T47D (cell line): ENCODE results near the gene FNDC3B.
"Not testable (repeated sequence)": the region's sequence is repeated elsewhere in the genome, so short reads cannot be mapped to it uniquely, and the experiment has no call there.

Experiments used
- DNase-seq, 2 experiments: peaks; one replicate each; pipeline versions ENCODE4 v3.0.0 to v3.0.0-alpha.2; 2011 to 2012; ENCODE audit warnings: low read depth in 1 of 2, low spot score in 1 of 2
- JUND ChIP-seq: IDR thresholded peaks from 2 replicates; pipeline ENCODE4 v1.6.1; 2012; ENCODE audit warnings: low read depth
- in situ Hi-C: cut with HindIII; loops from 2 replicates; pipeline ENCODE4 v1.10.0; 2016; ENCODE audit warnings: low sequenced_read_pairs, low pct_unique_long_range_greater_than_20kb

FNDC3B gene

DNA sequence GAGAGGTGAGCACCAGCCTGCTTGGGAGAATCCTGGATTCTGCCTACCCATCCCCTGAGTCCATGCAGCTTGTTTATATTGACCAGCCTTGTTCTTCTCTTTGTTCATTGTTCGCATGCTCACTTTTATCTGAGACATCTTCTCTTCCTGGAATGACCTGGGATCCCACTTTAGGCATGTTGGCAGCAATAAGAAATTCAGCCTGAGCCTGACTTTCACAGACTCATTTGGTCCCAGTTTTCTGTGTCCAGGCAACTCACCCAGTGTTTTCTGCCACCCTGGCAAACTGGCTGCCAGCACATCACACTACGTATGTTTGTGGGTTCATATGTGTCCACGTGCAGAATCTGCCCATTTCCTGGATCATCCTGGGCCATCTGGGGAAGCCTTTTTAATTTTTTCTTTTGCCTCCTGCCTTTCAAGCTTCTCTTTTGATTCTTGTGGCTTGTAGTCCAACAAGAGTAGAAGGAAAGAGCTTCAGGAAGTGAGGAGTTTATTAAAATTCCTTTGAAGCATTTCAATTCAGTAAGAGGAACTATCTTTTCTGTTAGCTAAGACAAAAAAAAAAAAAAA lies 199.9 kb downstream of the FNDC3B start:
- peak in 1 of 2 experiments; percentile 29 for DNase-seq
- in situ Hi-C loops: no loop called here
- TF ChIP-seq JUND: no peak

DNA sequence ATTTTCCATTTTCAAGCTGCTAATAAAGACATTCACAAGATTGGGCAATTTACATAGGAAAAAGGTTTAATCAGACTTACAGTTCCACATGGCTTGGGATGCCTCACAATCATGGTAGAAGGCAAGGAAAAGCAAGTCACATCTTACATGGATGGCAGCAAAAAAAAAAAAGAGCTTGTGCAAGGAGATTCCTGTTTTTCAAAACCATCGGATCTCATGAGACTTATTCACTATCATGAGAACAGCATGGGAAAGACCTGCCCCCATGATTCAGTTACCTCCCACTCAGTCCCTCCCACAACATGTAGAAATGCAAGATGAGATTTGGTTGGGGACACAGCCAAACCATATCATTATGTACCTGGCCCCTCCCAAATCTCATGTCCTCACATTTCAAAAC lies 202.0 kb downstream of the FNDC3B start:
- in situ Hi-C loops: no loop called here
- DNase-seq: no peak
- no peak for TF ChIP-seq JUND

DNA sequence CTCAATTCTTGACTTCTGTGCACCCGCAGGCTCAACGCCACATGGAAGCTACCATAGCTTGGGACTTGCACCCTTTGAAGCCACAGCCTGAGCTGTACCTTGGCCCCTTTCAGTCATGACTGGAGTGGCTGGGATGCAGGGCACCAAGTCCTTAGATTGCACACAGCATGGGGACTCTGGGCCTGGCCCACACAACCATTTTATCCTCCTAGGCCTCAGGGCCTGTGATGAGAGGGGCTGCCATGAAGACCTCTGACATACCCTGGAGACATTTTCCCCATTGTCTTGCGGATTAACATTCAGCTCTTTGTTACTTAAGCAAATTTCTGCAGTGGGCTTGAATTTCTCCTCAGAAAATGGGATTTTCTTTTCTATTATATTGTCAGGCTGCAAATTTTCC lies 203.1 kb downstream of the FNDC3B start:
- DNase-seq, in situ Hi-C loops: not testable (repeated sequence)

DNA sequence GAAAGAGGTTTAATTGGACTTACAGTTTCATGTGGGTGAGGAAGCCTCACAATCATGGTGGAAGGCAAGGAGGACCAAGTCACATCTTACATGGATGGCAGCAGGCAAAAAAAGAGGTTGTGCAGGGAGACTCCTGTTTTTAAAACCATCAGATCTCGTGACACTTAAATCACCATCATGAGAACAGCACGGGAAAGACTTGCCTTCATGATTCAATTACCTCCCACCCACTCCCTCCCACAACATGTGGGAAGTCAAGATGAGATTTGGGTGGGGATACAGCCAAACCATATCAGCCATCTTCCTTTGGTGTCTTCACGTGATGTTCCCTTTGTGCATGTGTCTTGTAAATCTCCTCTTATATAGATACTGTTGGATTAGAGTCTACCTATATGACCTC lies 204.0 kb downstream of the FNDC3B start:
- DNase-seq, in situ Hi-C loops: not testable (repeated sequence)

DNA sequence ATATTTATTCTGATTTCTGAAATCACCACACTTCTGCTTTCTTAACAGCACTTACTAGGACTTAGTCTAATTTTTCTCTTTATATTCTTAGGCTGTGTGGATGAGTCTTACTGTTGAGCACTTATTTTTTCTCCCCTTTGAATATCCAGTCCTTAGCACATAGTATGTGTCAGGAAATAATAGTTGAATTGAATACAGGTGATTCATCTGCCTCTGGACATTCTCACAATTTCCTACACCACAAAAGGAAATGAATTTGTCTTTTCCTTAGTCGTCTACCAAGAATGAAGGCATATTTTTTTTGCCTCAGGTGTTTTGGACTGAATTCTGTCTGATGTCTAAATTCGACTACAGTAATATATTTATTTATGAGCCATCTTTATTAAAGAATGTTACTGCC lies 204.6 kb downstream of the FNDC3B start:
- peak in 1 of 2 experiments; percentile 20 for DNase-seq
- no peak for TF ChIP-seq JUND
- in situ Hi-C loops: no loop called here

DNA sequence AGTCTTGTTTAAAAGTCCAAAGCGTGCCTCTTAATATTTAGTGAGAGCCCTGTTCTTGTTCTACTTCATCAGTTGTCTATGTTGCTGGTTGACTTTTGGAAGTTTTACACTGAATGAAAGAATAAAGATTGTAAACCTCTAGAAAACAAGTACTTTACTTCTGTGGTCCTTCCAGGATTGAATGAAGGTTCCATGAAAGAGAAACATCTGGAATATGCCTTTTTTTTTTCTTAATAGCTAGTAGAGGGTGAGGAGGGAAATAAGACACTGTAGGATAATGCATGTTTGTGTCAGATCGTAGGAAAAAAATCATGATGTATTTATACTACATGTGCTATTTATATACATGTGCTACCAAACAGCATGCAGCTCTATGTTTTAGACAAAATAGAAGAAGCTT lies 205.9 kb downstream of the FNDC3B start:
- TF ChIP-seq JUND: no peak
- DNase-seq: no peak
- in situ Hi-C loops: no loop called here

DNA sequence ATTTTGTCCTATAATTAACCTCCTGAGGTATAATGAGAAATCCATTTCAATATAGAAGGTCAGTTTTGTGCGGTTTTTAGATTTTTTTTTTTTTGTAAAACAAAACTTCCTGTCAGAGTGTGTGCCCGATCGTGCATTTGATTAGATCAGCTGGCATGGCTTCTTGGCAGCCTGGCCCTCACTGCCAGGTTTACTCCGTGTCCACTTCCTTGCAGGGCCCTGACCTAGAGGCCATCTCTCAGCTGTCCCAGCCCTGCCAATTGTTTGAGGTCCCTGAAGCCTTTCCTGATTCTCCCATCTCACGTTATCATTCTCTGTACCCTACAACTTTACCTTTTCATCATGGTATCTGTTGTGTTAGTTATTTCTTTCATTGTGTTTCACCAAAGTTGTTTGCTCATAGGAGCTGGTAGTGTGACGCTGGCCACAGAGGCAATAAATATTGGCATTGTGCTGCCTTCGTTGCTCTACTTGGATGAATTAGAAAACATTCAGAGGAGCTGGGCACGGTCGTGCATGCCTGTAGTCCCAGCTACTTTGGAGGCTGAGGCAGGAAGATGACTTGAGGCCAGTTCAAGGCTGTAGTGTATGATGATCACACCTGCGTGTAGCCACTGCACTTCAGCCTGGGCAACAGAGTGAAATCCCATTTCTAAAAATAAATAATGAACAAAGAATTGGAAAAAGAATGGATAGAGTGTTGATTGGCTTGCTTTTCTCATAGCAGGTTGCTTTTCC lies 206.9 kb downstream of the FNDC3B start:
- in situ Hi-C loops: no loop called here
- peak in 1 of 2 experiments; percentile 39 for DNase-seq

DNA sequence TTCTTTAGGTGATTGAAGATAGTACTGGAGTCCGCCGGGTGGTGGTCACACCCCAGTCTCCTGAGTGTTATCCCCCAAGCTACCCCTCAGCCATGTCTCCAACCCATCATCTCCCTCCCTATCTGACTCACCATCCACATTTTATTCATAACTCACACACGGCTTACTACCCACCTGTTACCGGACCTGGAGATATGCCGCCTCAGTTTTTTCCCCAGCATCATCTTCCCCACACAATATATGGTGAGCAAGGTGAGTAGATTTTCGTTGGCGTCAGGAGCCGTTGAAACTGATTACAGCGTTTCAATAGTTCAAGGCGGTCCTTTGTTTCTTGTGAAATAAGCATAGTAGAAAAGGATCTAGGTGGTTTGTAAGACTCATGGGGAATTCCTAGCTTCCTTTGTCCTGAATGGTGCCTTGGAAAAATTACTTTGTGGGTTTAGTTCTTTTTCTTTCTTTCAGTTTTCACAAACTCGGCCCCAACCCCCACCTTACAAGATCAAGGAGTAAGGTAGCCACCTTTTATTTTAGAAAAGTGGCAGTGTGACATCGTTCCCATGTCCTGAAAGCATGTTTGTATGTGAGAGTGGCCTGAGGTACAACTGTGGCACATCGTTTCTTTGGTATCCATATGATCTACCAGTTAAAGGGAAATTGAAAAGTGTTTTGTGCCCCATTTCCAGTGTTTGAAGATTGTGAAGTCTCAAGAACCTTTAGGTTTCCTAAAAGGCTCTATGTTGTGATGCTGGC lies 208.3 kb downstream of the FNDC3B start:
- in situ Hi-C loops: no loop called here
- DNase-seq: no peak
- no peak for TF ChIP-seq JUND

More for the DNA sequence above, 206.9 kb downstream of the FNDC3B start:
- no peak for TF ChIP-seq JUND

DNA sequence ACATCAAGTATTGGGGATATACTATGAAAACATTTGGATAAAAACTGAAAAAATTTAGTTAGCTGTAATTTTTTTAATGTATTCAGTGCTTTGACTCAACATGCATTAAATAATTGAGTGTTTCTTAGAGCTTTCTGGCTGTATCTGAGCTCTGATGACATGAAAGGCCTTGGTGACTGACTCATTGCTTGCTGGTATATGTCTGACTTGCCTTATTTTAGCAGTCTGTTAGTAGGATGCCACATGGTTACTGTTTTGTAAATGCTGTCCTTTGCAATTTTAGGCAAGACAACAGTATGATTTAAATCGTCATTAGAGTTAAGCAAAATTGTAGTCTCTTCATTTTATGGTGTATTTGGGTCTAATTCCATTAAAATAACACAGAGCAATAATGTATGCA lies 209.7 kb downstream of the FNDC3B start:
- no peak for TF ChIP-seq JUND
- in situ Hi-C loops: no loop called here
- DNase-seq: no peak

DNA sequence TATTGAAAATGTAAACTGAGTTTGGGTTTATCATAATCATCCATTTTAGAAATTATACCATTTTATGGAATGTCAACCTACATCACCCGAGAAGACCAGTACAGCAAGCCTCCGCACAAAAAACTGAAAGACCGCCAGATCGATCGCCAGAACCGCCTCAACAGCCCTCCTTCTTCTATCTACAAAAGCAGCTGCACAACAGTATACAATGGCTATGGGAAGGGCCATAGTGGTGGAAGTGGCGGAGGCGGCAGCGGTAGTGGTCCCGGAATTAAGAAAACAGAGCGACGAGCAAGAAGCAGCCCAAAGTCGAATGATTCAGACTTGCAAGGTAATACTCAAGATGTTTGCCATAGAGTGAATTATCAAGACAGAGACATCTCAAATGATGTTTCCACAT lies 211.8 kb downstream of the FNDC3B start:
- in situ Hi-C loops: no loop called here
- DNase-seq: no peak
- TF ChIP-seq JUND: no peak

DNA sequence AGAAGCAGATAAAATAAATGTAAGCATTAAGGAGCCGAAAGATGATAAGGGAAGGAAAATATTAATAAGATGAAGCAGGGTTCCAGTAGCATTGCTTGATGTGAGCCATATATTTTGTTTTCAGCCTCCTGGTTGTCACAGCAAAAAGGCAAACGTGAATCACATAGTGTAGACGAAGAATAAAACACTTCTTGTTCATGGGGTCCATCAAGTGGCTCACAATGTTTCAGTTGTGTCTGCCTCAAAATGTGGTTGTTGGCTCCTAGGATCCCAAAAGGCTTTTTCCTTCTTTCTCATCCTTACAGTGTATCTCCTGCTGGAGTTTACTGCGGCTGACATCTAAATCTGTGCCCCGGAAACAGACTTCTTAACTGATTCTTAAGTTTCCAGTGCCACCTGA lies 213.8 kb downstream of the FNDC3B start:
- no peak for TF ChIP-seq JUND
- in situ Hi-C loops: no loop called here
- no peak for DNase-seq

DNA sequence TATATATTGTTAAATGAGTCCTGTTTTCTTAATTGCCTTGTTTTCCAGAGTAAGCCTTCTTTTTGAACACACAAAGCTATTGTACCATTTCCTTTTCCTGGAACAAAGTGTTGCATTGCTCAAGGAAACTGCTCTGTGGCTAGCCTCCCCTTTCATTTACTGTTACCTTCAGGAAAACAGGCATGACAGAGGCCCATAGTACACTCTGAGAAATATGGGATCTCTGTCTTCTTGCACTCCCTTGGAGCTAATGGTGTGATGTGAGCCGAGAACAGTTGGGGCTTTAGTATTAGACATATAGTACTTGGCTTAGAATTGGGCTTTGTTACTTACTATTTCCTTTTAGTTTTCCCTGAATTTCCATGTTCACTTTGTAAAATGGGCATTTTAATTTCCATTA lies 215.2 kb downstream of the FNDC3B start:
- no peak for DNase-seq
- in situ Hi-C loops: no loop called here
- no peak for TF ChIP-seq JUND

DNA sequence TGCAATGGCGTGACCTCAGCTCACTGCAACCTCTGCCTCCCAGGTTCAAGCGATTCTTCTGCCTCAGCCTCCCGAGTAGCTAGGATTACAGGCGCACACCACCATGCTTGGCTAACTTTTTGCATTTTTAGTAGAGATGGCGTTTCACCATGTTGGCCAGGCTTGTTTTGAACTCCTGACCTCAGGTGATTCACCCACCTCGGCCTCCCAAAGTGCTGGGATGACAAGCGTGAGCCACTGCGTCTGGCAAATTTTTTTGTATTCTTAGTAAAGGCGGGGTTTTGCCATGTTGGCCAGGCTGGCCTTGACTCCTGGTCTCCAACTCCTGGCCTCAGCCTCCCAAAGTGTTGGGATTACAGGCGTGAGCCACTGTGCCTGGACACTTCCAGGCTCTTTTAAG lies 215.9 kb downstream of the FNDC3B start:
- DNase-seq, in situ Hi-C loops: not testable (repeated sequence)
